Measurements from ENCODE around the gene IRAG1.

IRAG1 gene

DNA sequence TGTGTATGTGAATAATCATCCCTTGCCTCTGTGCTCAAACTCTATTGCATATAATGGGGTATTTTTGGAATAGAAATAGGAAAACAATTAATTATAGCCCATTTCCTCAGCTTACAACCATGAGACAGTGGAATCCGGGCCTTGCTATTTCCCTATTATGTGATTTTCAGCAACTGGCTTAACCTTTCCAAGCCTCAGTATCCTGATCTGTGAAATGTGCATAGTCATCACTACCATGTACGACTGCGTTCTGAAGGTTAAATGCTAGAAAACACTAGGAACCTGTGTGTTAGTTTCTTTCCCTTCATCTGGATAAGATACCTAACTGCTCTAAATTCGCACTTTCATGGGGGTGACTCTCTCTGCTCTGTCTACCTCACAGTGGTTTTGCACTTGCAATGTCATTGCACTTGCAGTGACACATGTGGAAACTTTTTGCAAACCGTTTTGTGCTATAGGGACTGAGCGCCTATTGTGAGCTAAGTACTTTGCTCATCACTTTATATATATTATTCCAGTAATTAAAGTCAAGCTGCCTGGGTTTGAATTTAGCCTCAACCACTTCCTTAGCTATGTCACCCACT is 48.3 kb downstream of the IRAG1 start:
- no peak overlapping the region for H3K4me3 ChIP-seq (ENCODE audit: low read depth, low read length)
- TF ChIP-seq, protein P1, sequence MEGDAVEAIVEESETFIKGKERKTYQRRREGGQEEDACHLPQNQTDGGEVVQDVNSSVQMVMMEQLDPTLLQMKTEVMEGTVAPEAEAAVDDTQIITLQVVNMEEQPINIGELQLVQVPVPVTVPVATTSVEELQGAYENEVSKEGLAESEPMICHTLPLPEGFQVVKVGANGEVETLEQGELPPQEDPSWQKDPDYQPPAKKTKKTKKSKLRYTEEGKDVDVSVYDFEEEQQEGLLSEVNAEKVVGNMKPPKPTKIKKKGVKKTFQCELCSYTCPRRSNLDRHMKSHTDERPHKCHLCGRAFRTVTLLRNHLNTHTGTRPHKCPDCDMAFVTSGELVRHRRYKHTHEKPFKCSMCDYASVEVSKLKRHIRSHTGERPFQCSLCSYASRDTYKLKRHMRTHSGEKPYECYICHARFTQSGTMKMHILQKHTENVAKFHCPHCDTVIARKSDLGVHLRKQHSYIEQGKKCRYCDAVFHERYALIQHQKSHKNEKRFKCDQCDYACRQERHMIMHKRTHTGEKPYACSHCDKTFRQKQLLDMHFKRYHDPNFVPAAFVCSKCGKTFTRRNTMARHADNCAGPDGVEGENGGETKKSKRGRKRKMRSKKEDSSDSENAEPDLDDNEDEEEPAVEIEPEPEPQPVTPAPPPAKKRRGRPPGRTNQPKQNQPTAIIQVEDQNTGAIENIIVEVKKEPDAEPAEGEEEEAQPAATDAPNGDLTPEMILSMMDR (IDR thresholded peaks at IDR 0.05; ENCODE audit: borderline replicate concordance, insufficient read depth, low read depth, low read length): no peak
